ENCODE data around the gene PPP1R13B. TPM values are rescaled to one million over a fixed set of nuclear protein-coding genes. Genes with fewer than 3 reads are reported as not detected.

Gene PPP1R13B
- total RNA-seq, 4 donors from 2014 or later: 19.9 to 25.2 (median 23.6) TPM

- no peak for DNase-seq (ENCODE audit: extremely low spot score)
- TF ChIP-seq CTCF (IDR thresholded peaks at IDR 0.05) (no peak), POLR2A (IDR thresholded peaks at IDR 0.05; ENCODE audit: low read depth) (no peak), POLR2AphosphoS5 (IDR thresholded peaks at IDR 0.05) (no peak), EP300 (IDR thresholded peaks at IDR 0.05) (no peak)
- H3K4me3 ChIP-seq: no peak overlapping the region
- H3K9me3 ChIP-seq: no peaks in the 10 kb centered on the region
- H3K27ac ChIP-seq (replicated peaks in 1 of 4): no peak overlapping the region
- peaks cover 0 to 31% (median 13%) of the 10 kb centered on the region in 4 donors for H3K4me1 ChIP-seq
- intact Hi-C loops (cut with DNase I): no loop called here
- no peaks in the 10 kb centered on the region for H3K27me3 ChIP-seq
- 74% methylated on average over 6 of the region's 6 CpGs for WGBS
- H3K36me3 ChIP-seq: no peaks in the 10 kb centered on the region
These were observed 10.2 kb downstream of the PPP1R13B start for GRCh38 chr14:103836976-103837725.

- H3K9me3 ChIP-seq: no peaks in the 10 kb centered on the region
- 100% methylated on average over 2 of the region's 2 CpGs for WGBS
- no peak overlapping the region for H3K4me3 ChIP-seq
- no peak for DNase-seq (ENCODE audit: extremely low spot score)
- H3K27ac ChIP-seq (replicated peaks in 1 of 4): no peak overlapping the region
- peaks cover 0 to 29% (median 10%) of the 10 kb centered on the region in 4 donors for H3K4me1 ChIP-seq
- no peaks in the 10 kb centered on the region for H3K36me3 ChIP-seq
- intact Hi-C loops (cut with DNase I): no loop called here
- H3K27me3 ChIP-seq: no peaks in the 10 kb centered on the region
- TF ChIP-seq POLR2A (IDR thresholded peaks at IDR 0.05; ENCODE audit: low read depth): no peak
- no peak for TF ChIP-seq CTCF (IDR thresholded peaks at IDR 0.05)
- no peak for TF ChIP-seq EP300 (IDR thresholded peaks at IDR 0.05)
- no peak for TF ChIP-seq POLR2AphosphoS5 (IDR thresholded peaks at IDR 0.05)
These were observed 12.4 kb downstream of the PPP1R13B start for GRCh38 chr14:103834956-103835355.

- no peaks in the 10 kb centered on the region for H3K27me3 ChIP-seq
- H3K36me3 ChIP-seq: no peaks in the 10 kb centered on the region
- no peak for DNase-seq (ENCODE audit: extremely low spot score)
- H3K4me3 ChIP-seq: no peak overlapping the region
- H3K27ac ChIP-seq (replicated peaks in 1 of 4): no peak overlapping the region
- peaks cover 3 to 31% (median 17%) of the 10 kb centered on the region in 4 donors for H3K4me1 ChIP-seq
- WGBS: 97% methylated on average over 4 of the region's 4 CpGs
- no peak for TF ChIP-seq CTCF (IDR thresholded peaks at IDR 0.05)
- no peak for TF ChIP-seq POLR2AphosphoS5 (IDR thresholded peaks at IDR 0.05)
- TF ChIP-seq EP300 (IDR thresholded peaks at IDR 0.05): no peak
- TF ChIP-seq POLR2A (IDR thresholded peaks at IDR 0.05; ENCODE audit: low read depth): no peak
- intact Hi-C loops (cut with DNase I): no loop called here
- no peaks in the 10 kb centered on the region for H3K9me3 ChIP-seq
These were observed 13.7 kb downstream of the PPP1R13B start for GRCh38 chr14:103833711-103834110.

GRCh38 chr14:103832046-103832445 is 15.3 kb downstream of the PPP1R13B start:
- 74% methylated on average over 1 of the region's 1 CpG for whole genome bisulfite sequencing
- Histone ChIP-seq H3K27me3 (no peaks in the 10 kb centered on the region), H3K36me3 (no peaks in the 10 kb centered on the region), H3K4me3 (no peak overlapping the region), H3K4me1 (peaks cover 11 to 33% (median 19%) of the 10 kb centered on the region in 4 donors), H3K27ac (replicated peaks in 1 of 4) (no peak overlapping the region), H3K9me3 (no peaks in the 10 kb centered on the region)
- intact Hi-C loops (cut with DNase I): no loop called here
- TF ChIP-seq CTCF (IDR thresholded peaks at IDR 0.05) (no peak), POLR2A (IDR thresholded peaks at IDR 0.05; ENCODE audit: low read depth) (no peak), POLR2AphosphoS5 (IDR thresholded peaks at IDR 0.05) (no peak), EP300 (IDR thresholded peaks at IDR 0.05) (no peak)
- no peak for DNase-seq (ENCODE audit: extremely low spot score)
